Midbrain (tissue), 1 donor: Measurements from ENCODE around the gene PARM1.

Experiments
- DNase-seq: peaks from one replicate; lab custom pipeline; 2025; lab: John Stamatoyannopoulos, UW

PARM1 gene

DNA sequence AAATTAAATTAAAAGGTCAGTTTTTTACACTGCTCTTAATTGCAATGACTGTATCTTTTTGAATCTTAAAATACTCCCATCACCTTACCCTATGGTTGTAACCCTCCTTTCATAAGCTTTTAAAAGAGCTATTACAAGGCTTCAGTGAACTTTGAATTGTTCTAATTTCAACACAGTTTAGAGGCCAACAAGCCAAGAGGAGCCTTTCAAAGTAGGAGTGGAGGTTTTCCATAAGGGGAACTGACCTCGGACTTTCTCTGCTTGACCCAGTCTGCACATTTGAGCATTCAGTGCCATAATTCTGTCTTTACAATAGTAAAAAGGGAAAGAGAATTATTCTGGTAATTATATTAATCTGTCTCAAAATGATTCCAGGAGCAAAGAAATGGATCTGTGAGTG, 98.9 kb downstream of the PARM1 start:
- no peak for DNase-seq

DNA sequence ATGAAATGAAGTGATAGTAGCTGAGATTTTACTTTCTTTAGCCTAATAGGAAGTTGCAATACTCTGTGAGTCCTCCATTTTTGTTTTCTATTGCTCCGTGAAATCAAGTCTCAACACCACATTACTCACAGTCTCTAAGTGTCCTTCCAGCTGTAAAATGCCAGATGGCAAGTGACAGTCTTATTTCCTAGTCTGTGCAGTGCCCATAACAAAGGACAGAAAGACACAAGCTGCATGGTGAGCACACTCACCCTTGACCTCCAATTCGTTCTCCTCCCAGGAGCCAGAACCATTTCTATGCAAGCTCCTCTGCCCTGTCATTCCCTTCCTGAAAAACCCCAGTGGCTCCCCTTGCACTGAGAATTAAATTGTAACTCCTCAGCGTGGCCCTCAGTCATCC, 101.6 kb downstream of the PARM1 start:
- DNase-seq: no peak

DNA sequence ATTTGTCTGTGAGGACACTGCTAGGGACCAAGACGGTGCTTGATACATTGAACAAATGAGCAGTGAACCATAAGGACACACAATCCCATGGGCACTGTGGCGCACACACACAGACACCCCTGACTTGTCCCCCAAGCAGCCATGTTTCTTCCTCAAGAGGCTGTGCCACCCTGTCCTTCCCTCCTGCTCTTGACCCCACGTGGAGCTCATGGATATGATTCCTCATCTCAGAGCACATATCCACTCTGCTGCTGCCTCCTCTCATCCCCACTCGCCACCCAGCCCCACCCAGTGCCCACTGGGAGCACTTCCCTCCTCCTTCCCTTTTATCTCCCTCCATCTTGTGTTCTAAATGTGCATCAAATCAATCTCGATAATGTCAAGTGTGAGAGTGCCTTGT, 102.4 kb downstream of the PARM1 start:
- DNase-seq: no peak

DNA sequence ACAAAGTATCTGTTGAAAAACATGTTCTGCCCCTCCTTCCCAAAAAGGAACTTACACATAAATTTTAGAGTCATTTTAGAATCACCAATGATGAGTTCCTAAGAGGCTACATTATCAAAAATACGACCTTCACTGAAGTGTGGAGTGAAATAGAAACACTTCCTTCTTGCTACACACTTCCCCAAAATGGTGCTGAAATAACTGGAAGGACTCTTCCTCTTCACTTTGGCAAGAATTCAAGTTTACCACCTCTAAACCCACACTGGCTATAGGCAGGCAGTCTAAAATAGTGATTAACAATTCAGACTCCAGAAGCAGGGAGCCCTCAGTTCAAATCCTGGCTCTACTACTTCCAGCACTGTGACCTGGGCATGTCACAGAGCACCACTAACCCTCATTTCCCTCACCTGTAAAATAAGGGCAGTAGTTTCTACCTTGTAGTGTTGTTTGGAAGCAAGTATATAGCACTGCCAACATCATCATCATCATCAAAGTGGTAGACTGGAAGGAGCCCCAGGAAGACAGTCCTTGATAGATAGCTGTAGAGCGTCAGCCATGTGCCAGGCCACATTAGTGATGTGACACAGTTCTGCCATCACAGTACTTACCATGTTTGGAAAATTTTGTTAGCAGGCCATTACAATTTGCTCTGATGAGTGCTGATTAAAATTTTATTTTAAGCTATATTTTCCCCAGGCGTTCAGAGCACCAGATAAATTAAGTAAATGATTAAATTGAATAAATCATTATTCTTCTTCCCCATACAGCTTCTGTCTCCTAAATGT, 103.3 kb downstream of the PARM1 start:
- no peak for DNase-seq

DNA sequence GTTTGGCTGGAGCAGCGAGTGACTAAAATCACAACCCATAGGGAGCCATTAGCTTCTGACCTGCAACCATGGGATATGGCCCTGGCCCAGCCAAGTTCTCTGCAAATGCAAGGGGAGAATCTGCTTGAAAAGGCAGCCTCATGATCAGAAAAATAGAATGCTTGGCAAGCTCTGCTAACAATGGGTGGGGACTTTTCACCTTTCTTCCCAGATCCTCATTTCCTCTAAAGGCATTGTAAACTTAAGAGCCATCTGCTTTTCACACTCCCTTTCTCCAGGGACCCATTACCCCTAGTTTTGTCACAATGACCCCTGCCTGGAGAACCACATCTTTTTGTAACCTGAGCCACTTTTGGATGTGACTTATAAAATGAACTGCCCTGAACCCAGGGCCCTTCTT, 104.3 kb downstream of the PARM1 start:
- no peak for DNase-seq

DNA sequence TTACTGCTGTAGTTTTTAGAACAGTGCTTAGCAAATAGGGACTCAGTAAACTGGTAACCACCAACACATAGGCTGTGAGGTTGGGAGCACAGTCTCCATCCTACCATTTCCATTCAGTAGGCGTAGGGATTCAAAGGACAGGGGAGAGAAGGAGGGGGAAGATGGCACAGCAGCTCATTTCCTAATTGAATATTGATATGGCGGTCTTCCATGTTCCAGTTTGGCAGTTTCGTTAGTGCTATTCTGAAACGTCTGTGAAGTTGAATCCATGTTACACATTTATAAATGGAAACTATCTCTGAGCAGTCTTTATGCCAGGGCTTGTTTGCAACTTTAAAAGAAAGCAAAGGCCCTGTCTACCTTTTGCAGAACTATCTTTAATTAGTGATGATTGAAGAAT, 105.5 kb downstream of the PARM1 start:
- DNase-seq: no peak

DNA sequence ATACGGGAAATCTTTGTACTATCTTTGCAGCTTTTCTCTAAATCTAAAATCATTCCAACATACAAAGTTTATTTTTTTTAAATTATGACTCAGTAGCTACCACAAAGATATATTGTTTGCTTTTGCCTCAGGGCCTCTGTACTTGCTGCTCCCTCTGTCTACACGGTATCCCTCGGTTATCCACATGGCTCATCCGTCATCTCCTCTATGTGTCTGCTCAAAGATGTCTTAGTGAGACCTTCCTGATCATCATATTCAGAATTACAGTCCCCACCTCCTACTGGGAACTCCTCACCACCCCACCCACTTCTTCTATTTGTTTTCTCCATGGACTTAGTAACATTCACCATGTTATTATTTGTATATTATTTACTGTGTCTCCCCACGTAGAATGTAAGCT, 107.8 kb downstream of the PARM1 start:
- no peak for DNase-seq

DNA sequence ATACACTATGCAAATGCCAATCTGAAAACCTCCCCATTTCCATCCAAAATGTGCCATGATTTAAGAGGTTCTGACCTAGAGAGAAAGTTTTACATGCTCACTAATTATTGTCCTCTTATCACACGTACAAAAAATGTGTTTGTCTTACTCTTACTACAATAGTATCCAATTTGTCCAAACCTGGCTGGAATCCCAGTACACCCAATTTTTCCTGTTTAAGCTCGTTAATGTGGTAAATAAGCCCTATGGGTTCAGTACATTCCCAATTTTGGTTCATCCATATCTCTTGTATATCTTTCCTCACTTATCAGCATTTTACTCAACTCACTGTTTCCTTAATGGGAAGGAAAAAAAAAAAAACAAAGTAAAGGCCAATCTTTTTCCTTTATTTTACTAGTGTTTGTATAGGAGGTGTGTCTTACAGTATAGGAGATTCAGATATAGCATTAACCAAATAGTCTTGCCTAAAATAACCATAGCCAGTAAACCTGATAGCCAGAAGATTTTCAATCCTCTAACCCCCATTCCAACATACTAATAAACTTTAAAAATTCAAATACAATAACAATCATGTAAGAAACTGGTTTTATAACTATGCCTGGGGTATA, 109.8 kb downstream of the PARM1 start:
- DNase-seq: no peak

DNA sequence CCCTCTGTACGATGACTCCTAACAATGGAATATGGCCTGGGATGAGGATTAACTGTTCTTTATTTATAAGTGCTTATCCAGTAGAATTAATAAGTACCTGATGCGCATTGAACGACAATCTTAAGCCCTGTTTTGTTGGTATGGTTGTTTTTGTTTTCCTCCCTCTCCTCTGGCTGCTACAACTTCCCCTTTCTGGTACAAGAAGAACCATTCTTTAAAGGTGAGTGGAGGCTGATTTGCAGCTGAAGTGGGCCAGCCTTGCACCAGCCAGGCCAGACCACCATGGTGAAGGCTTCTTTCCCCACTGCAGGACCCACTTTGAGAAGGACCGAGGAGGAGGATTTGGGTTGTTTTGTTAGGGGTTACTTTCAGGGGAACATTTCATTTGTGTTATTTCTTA, 113.3 kb downstream of the PARM1 start:
- DNase-seq: no peak

DNA sequence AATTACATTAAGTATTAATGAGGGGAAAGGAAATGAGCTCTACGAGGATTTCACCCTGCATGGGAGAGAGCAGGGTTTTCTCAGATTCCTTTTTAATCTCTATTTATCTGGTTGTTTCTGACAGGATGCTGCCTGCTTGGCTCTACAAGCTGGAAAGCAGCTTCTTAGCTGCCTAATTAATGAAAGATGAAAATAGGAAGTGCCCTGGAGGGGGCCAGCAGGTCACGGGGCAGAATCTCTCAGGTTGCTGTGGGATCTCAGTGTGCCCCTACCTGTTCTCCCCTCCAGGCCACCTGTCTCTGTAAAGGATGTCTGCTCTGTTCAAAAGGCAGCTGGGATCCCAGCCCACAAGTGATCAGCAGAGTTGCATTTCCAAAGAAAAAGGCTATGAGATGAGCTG, 113.7 kb downstream of the PARM1 start:
- no peak for DNase-seq

DNA sequence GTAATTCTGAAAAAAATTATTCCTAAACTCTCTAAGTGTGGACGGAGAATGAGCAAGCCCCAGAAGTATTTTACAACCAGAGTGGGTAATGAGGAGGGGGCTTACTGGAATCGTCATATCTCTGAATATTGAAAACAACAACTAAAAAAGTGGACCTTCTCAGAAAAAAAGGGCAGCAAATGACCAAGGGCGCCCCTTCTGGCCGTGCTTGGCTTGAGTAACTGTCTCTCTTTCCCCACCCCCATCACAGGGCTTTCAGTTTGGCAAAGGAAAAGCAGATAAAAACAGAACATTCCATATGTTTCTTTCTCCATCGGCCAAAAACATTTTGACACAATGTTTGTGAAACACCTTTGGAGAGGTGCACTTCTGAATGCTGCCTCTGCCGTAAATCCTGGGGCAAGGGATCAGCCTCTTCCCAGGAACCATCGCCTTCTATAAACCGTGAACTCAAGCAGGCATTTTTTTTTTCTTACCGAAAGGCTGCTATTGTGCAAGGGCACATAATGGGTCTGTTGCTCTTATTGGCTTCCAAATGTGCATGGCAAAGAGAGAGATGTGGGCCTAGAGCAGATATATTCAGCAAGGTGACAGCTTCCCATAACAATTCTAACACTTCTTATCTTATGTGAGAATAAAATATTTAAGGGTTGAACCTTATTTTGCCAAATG, 115.4 kb downstream of the PARM1 start:
- DNase-seq: no peak

DNA sequence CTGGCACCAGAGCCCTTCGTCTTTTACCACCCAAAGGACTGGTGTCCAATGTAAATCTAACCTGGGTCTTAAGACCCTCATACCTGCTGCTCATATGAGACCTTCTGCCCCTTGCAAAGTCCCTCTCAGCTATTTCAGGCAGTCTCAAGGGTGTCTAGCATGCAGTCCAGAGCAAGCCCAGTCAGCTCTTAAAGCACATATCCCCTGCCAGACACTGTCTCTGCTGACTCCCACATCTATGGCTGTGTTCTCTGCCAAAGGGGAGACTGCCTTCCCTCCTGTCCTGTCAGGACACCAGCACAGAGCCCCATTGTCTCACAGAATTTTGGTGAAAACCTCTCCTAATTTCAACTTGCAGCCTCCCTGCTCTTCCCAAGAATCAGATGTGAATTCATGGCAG, 118.5 kb downstream of the PARM1 start:
- DNase-seq: no peak

DNA sequence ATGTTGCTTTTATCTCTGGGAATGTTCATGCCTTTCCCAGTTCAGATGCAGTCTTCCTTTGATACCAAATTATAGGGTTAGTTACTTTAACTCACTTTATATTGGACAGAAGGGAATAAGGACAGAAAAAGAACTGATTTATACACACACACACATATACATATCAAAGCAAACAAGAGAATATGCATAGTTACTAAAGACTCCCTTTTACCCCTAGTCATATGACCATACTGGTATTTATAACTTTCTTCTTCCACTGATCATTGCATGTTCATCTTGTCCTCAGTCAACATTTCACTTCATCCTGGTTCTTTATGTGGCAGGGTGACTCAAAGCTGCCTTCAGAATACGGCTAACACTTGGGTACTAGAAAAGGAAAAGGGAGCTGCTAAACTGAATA, 120.4 kb downstream of the PARM1 start:
- DNase-seq: no peak

DNA sequence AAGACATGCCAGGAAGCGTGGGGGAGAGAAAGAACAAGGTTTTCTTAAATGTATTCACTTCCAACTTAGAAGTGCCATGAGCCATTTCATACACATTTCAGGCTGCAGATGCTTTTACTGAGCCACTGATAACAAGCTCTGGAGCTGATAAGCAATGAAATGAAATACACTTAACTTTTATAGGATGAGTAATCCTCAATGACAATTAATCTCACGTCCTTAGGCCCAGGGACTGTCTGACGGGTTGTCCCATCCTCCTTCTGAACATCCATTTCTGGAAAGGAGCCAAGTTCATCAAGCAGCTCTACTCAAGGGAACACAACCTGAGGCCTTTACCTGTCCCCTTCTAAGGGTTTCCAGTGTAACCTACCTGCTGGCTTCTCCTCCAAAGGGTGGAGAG, 121.2 kb downstream of the PARM1 start:
- DNase-seq: no peak

DNA sequence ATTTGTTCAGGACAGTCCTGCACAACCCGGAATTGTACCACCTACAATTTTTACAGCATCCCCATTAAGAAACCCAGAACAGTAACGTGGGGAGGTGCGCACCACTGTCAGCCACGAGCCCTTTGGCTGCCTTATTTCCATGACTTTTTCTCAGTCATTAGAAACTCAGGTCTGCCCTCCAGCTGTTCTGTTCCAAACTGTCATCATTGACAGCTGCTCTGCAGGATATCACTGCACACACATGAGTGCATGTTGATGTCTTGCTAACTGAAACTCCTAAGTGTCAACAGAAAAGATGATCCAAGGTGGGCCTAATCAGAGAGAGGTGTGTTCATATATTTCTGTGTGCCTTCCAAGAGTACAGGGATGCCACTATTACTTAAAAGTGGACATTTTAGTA, 123.4 kb downstream of the PARM1 start:
- DNase-seq: no peak

DNA sequence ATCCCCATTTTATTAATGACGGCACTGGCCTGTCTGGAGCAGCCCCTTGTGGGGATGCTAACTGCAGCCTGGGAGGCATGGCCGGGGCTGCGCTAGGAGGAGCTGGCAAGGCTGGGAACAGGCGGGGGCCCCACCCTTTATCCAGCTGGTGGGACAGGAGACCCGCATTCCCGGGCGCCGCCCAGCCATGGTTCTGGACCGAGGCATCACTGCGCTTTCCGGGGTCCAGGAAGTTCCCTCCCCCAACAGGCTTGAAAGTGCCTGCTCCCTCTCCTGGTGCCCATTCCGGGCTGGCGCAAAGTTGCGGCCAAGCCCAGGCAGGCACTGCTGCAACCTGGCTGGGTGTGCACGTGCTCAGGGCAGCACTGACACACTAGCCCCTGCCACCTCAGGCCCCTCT, 124.5 kb downstream of the PARM1 start:
- DNase-seq: no peak

DNA sequence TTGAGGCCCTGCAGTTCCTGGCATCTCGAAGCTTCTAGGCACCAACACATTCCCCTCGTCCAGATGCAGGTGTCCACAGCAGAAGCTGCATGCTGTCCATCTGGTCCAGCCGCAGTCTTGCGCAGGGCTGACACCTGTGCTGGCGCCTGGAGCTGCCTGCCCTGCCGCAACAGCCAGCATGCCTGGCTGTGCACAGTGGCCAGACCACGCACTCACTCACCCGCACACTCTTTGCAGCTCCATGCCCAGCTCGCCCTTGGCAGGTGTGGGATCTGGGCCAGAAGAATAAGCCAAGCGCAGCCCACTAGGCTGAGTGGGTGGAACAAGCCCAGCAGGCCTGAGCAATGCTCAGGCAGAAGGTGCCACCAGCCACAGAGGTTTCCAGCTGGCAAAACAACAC, 125.6 kb downstream of the PARM1 start:
- no peak for DNase-seq

DNA sequence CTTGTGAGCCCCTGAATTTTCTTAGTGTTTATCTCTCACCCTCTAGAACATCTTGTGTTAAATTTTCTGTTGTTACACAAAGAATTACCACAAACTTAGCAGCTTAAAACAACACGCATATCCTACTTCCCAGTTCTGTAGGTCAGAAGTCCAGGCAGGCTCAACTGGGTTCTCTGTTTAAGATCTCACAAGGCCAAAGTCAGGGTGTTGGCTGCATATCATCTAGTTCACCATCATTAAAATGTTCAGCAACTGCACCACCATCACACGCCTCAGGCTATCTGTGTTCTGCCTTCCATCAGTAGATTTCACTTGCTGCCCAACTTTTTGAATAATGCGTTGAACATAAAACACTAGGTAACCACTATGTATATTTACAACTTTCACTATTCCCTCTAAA, 130.5 kb downstream of the PARM1 start:
- DNase-seq: no peak

DNA sequence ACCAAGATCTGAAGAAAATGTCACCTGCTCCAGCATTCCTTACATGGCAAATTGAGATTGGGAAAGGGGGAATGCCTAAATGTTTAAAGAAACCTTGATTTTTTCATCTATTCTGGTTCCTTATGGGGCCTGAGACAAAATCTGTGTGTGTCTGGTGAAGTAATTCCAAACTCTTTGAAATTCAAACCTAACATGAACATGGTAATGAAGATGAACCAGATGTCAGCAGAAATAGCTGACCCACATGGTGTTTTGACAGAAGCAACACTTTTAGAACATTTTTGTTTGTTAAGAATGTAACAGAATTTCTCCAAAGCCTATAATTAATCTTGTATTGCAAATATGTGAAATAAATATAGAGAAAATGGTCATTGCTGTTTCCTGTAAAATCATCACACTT, 133.0 kb downstream of the PARM1 start:
- no peak for DNase-seq

DNA sequence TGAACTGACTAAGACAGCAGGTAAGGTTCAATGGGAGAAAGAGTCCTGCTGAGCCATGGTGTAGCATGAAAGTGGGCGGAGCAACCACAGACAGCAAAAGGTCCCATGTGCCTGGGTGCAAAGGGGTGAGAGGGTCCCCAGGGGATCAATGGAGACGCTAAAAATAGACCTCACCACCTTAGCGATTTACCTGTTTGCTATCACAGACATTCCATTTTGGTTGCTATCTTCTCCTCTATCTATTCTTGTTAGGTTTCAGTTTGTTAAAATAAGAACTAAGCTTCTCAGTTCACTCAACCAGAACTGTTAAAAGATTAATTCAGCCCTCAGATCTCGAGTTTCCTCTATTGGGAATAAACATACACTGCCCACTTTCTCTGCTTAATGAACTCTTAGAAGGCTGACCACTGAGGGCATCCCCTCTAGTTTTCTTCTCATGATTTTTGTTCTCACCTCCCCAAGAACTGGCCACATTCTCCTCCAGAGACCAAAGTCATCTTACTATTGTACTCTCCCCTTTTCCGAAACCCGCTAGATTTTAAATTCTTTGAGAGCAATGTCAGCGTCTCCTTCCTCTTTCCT, 136.7 kb downstream of the PARM1 start:
- DNase-seq: no peak

DNA sequence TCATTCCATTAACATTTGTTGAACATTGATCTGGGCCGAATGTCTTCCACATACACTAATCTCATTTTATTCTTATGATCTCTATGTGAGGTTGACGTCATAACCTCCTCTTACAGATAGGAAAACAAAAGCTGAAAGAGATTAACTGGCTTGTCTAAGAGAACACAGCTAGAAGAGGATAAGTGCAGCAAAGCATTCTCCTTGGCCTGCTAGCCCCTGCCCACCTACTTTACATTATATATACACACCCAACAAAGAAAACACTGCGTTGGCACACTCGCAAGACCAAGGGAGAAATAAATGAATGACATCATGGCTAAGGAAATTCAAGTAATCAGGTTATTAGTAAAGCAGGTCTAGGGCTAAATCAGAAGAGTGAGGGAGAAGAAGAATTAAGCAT, 138.4 kb downstream of the PARM1 start:
- no peak for DNase-seq

DNA sequence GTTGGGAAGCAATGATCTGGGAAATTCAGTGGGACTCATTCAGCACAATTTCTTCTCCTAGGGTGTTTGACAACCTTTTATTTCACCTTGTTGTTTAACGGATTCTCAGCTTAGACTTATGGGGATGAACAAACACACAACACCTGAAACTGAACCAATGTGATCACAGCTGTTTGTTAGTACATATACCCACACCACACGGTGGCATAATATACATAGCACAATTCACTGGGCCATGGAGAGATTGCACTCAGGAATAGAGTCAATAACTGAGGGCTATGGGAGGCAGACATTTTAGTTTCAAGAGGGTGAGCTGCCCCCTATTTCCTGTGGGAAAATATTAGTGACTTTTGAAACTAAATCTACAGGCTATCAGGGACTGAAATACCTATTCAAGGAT, 148.0 kb downstream of the PARM1 start:
- no peak for DNase-seq

DNA sequence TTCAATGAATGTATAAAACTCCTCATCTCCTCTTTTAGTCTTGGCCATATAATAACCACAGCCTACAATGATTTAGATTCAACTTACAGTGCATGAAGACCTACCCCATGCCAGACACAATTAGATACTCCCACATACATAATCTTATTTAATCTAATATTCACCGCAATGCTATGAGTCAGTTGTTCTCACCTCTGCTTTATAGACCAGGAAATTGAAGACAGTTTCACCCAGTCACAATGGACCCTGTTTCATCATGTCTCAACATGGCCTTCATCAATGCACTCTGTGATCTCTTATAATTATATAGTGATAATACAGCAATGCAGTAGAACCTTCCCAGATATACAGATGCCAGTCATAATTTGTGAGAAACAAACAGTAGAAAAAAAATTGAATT, 148.6 kb downstream of the PARM1 start:
- no peak for DNase-seq
